HG03025 (cell line): ENCODE data around the gene FMN1.
A peak's percentile ranks its signal among the peaks of the same experiment; 100 is the strongest.

ENCODE experiments used
- ATAC-seq: cut with Tn5 transposase; IDR thresholded peaks from one replicate; pipeline ENCODE4 v1.9.1; 2021; ENCODE audit warnings: mild to moderate bottlenecking, moderate library complexity; ENCODE audit not compliant: unreplicated experiment, low FRiP score

The FMN1 gene

DNA sequence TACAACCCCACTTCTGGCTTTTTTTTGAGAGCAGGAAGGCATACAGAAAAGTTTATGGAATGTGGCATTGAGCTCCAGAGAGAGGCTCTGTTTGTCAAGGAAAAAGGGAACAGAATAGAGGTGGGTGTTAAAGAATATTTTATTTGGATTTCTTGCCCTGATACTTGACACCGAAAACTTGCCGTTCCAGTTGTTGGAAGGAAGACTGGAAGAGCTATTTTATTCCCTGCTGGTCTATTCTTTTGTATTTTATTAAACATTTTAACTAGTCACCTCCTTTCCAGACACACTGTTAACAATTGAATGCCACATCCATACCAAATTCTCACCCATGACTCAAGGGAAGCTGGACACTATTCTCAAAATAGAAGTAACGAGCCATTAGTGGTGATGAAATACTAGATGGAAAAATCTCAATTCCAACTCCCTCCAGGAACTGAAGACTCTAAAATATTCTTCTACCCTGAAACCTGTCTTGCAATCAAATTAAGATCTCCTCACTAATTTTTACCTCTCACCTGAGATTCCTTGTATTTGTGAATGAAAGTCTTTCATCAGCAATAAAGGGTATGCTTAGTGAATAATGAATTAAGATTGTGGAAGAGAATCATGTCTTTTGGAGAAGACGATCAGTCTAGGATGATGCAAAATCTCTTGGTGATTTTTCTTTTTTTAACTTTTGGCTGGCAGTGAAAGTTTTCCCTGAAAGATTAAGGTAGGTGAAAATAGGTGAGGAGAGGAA lies 448.2 kb downstream of the FMN1 start:
- no peak for ATAC-seq

DNA sequence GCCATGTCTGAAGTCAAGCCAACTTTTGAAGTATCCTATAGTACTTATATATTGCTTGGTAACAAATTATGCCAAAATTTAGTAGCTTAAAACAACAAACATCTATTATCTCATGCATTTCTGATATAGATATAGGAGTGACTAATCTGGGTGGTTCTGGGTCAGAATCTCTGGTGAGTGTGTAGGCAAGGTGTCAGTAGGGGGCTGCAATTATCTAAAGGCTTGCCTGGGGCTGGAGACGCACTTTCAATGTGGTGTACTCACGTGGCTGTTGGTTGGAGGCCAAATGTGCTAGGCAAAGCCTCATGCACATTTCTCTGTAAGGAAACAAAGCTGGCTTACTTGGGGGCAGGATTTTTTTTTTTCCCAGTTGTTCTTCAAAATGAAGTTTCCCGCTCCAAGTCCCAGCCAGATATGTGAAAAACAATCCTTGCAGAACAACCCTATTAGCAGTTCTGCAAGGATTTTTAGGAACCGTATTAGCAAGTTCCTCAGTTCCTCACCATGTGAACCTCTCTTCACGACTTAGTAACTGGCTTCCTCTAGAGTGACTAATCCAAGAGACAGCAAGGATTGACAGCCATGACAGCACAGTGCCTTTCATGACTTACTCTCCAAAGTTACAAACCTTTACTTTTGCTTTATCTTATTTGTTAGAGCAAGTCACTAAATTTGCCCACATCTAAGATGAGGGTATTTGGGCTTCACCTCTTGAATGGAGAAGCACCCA lies 450.9 kb downstream of the FMN1 start:
- ATAC-seq: no peak

DNA sequence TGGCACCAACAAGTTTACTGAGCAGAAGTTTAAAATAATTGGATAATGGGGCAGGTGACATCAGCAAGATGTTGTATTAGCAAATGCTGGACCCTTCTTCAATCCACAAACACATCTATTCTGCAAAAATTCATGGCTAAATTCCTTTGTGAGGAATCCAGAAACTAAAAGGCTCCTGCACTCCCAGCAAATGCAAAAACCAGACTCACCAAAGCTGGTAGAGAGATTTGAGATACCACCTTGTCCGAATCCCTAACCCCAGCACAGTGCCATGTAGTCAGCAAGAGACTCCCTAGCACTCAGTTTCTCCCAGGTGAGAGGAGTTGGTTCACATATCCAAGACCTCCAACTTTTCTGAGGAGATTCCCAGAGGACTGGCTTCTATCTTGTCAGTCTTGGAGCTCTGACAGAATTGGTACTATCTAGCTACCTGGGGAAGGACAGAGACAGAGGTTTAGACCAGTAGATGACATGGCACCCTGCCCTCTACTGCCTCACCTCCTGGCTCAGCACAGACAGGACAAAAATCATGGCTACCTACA lies 454.9 kb downstream of the FMN1 start:
- ATAC-seq: no peak

DNA sequence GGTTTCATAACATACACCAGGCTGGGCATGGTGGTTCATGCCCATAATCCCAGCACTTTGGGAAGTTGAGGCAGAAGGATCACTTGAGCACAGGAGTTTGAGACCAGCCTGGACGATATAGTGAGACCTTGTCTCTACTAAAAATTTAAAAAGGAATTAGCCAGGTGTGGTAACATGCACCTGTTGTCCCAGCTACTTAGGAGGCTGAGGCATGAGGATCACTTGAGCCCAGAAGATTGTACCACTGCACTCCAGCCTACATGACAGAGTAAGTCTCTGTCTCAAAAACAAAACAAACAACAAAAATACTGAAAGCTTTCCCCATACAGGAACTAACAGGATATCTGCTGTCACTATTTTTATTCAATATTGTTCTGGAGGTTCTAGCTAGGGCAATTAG lies 455.8 kb downstream of the FMN1 start:
- ATAC-seq: no peak

DNA sequence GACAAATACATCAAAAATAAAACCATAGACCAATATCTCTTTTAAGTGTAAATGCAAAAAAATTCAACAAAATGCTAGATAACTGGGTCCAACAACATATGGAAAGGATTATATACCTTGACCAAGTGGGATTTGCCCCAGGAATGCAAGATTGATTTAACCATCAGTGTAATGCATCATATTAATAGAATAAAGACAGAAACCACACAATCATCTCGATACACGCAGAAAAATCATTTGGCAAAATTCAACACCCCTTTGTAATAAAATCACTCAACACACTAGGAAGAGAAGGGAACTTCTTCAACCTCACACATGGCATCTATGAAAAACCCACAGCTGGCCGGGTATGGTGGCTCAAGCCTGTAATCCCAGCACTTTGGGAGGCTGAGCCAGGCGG lies 457.2 kb downstream of the FMN1 start:
- no peak for ATAC-seq

- ATAC-seq: no peak
These were observed 457.8 kb downstream of the FMN1 start for GRCh38 chr15:32736701-32737061.

DNA sequence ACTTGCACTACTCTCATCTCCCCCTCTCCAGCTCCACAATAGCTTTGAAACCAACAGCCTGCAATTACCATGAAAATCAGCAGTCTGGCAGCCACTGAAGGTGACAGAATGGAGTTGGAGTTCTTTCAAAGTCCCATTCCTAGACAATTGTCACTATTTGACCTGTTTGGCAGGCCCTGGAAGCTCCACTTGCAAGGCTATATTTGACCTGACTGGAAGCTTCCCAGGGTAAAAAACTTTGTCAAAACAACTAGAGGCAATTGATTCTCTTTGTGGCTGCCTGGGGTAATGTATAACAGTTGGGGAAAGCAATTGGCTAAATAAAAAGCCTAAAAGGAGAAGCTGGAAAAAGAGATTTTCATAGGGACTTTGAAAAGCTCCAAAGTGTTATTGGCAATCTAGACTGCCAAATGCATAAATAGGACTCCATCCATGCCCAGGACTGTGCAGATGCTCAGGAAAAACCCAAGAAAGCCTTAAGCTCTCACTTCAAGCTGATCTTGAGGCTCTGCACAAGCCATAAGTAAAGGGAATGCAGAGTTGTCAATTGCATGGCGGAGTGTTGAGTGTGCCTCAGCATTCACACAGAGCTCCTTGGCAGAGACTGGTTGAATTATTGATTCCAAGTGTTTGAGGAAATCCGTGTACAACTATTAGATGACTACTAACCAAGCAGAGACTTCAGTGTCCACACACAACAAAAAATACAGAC lies 458.4 kb downstream of the FMN1 start:
- ATAC-seq: no peak

GRCh38 chr15:32733281-32733680 lies 461.2 kb downstream of the FMN1 start:
- ATAC-seq: no peak

GRCh38 chr15:32732574-32733157 lies 461.8 kb downstream of the FMN1 start:
- ATAC-seq: no peak

GRCh38 chr15:32730677-32731654 lies 463.5 kb downstream of the FMN1 start:
- ATAC-seq: no peak

GRCh38 chr15:32729700-32730395 lies 464.7 kb downstream of the FMN1 start:
- ATAC-seq: no peak

DNA sequence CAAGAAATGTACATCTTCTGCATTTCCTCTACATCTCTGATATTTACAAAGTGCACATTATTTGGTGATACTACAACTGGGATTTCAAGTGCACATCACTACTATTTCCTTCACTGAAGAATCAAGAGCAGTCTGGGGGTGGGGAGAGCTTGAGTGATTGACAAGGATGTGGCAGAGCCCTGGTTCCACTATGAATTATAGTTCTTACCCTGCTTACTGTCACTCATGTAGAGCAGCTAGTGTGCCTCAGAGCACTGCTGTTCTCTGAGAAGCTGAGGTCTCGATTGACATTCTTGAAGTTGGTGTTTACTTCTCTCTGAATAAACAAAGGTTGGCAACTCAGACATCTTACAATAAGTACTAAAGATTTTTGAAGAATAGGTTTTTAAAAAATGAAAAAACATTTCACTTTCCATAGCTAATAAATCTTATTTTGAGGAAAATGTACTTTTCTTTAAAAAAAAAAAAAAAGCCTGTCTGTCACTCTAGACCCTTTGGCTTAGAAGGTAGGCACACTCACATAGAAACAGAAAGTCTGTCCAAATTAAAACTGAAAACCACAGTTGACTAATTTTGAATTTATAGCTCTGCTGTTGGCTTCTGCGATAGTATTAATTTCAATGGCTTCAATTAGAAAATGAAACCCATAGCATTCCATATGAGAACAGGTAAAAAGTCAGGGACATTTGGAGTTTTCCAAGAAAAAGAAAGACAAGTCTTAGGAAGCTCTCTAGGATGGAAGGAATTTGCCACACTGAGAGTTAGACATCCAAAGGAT lies 471.2 kb downstream of the FMN1 start:
- ATAC-seq: peak; percentile 90

DNA sequence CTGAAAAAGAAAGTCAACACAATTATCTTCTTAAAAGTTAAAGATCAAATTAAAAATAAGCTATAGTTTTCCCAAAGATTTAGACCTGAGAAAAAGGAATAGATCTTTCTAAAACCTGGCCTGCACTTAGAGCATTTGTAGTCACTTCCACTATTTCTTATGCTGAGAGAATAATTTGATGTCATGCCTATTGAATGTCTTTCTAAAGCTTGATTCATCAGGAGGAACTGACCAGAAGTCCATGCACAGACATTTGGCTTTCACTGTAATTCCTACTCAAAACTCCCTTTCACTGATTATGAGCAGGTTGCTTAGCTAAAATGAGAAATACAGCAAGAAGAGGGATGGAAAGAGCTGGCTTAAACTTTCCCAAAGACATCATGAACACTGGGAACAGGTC lies 472.4 kb downstream of the FMN1 start:
- no peak for ATAC-seq

DNA sequence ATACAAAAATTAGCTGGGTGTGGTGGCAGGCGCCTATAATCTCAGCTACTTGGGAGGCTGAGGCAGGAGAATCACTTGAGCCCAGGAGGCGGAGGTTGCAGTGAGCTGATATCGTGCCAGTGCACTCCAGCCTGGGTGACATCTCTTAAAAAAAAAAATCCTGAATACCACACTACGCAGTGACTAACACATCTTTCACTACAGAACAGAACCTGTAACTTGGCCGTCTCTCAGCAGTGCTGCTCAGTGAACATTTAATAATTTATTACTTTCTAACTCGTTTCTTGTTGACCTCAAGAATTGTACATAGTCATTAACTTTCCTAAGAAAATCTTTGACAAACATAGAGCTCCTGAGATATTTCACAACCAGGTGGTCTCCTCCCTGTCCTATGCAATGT lies 472.9 kb downstream of the FMN1 start:
- no peak for ATAC-seq

DNA sequence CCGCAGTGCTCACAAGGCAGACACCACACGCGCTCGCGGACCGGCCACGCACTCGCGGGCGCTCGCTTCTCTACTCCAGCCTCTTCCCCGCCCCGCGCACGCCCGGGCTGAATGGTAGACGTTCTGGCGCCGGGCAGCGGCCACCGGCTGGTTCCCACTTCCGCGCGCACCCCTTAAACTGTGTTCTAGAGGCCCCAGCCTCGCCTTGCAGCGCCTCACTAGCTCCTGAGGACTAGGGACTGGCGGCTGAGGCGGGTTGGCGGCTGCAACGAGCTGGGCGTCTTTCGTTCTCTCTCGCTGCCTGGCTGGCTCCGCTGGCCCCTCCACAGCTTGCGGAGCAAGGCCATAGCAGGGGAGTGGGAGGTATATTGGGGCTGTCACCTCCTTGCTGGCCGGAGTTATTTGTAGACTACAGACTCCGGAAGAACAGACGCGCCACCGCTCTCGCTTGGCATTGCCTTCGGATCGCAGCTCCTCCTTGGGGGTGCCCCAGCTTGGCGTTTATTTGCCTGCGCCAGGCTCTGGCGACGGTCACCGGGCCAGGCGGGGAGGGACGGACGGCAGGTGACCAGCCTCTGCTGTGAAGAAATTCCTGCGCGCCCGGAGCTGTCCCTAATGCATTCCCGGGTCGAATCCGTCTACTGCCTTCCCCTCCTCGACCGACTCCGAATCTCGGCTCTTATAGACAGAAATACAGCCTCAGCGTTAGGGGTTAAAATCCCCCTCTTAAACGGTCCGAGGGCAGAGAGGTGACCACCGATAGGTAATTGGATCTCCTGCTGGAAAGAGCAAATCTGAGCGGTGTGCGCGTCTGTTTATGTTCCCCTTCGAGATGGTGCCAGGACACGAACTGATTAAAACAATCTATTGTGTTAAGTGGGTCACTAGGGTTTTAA lies 475.4 kb downstream of the FMN1 start:
- ATAC-seq: no peak

DNA sequence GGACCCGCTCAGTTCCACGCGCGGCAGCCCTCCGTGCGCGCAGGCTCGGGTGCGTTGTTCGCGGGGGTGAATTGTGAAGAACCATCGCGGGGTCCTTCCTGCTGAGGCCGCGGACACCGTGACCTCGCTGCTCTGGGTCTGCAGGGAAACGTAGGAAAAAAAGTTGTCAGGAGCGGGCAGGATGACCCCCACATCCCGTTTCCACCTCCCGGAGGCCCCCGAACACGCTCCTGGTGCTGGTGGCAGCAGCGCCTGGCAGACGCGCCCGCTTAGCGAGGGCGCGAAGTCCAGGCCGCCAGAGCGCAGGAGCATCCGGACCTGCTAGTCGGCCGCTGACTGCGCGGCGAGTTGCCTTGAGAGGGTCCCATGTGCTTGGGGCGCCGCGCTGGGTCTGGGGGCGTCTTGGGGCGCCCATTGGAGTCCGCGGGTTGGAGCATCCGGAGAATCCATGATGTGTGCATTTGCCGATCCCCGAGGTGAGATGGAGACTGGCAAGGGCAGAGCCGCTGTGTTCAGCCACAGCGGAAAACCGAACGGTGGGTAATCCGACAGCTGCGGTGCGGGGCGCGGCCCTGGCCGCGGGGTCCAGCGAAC lies 476.2 kb downstream of the FMN1 start:
- ATAC-seq: no peak
